ENCODE data around the gene KIAA0586. TPM values are rescaled to one million over a fixed set of nuclear protein-coding genes. Genes with fewer than 3 reads are reported as not detected.
"Not testable (repeated sequence)": the region's sequence is repeated elsewhere in the genome, so short reads cannot be mapped to it uniquely, and the experiment has no call there.

KIAA0586 gene
- total and polyA plus RNA-seq, 5 donors: 3.8 to 11.2 (median 9.7) TPM

GRCh38 chr14:58571769-58572472 is 144.4 kb downstream of the KIAA0586 start:
- no peak for ATAC-seq
- intact Hi-C loops (cut with DNase I): no loop called here
- no peak for DNase-seq
- Histone ChIP-seq H3K4me1 (ENCODE audit: control insufficient read depth, insufficient read depth, low read length) (no peaks in the 10 kb centered on the region), H3K27ac (ENCODE audit: low read length) (no peak overlapping the region), H3K27me3 (ENCODE audit: control insufficient read depth, insufficient read depth) (no peaks in the 10 kb centered on the region), H3K4me3 (ENCODE audit: low read length) (no peak overlapping the region), H3K9me3 (ENCODE audit: control insufficient read depth, low read length) (no peaks in the 10 kb centered on the region)
- 65% methylated on average over 9 of the region's 9 CpGs for WGBS

DNA sequence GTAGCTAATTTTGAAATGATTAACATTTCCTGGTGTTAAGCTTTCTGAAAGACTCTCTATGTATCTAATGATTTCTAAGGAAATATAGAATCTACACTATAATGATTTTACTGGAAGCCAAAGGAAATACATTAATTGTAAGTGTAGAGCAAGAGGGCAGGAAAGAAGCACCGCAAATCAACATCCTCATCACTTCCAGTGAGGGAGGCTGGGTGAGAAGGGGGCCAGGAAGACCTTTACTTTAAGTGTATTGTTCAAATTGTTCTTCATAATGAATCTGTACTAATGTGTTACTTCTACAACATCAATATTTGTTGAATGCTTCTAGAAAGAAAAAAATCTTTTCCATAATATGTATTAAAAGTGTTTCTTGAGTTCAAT is 144.9 kb downstream of the KIAA0586 start:
- DNase-seq: no peak
- Histone ChIP-seq H3K4me3 (ENCODE audit: low read length) (no peak overlapping the region), H3K4me1 (ENCODE audit: control insufficient read depth, insufficient read depth, low read length) (no peaks in the 10 kb centered on the region), H3K27ac (ENCODE audit: low read length) (no peak overlapping the region), H3K9me3 (ENCODE audit: control insufficient read depth, low read length) (no peaks in the 10 kb centered on the region), H3K27me3 (ENCODE audit: control insufficient read depth, insufficient read depth) (no peaks in the 10 kb centered on the region)
- 73% methylated on average over 1 of the region's 1 CpG for WGBS
- intact Hi-C loops (cut with DNase I): no loop called here
- ATAC-seq: no peak

DNA sequence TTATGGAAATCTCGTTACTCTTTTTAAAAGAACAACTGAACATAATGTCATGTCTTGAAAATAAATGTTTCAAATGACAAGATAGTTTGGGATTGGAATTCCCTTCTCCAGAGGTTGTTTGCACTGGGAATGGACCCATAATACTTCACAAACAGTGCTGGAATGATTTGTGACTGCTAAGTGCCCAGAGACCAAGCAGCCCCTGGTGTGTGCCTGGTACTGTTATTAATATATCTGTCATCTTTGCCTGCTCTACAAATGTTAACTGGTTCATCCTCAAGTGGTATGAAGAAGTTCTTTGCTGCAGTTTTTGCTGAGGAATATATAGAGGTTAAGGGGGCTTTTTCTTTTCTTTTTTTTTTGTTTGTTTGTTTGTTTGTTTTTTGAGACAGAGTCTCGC is 145.3 kb downstream of the KIAA0586 start:
- DNase-seq: no peak
- no peak for ATAC-seq

GRCh38 chr14:58574623-58575022 is 147.1 kb downstream of the KIAA0586 start:
- DNase-seq: no peak

More for the DNA sequence above, 145.3 kb downstream of the KIAA0586 start:
- WGBS: 92% methylated on average over 2 of the region's 2 CpGs
- Histone ChIP-seq H3K4me1 (ENCODE audit: control insufficient read depth, insufficient read depth, low read length) (no peaks in the 10 kb centered on the region), H3K4me3 (ENCODE audit: low read length) (no peak overlapping the region), H3K27me3 (ENCODE audit: control insufficient read depth, insufficient read depth) (no peaks in the 10 kb centered on the region), H3K9me3 (ENCODE audit: control insufficient read depth, low read length) (no peaks in the 10 kb centered on the region), H3K27ac (ENCODE audit: low read length) (no peak overlapping the region)
- intact Hi-C loops (cut with DNase I): no loop called here

GRCh38 chr14:58575956-58576355 is 148.4 kb downstream of the KIAA0586 start:
- DNase-seq: no peak
- ATAC-seq: no peak
- H3K27me3 ChIP-seq (ENCODE audit: control insufficient read depth, insufficient read depth): no peaks in the 10 kb centered on the region
- no peaks in the 10 kb centered on the region for H3K4me1 ChIP-seq (ENCODE audit: control insufficient read depth, insufficient read depth, low read length)
- H3K27ac ChIP-seq (ENCODE audit: low read length): no peak overlapping the region
- no peak overlapping the region for H3K4me3 ChIP-seq (ENCODE audit: low read length)
- intact Hi-C loops (cut with DNase I): no loop called here
- WGBS: 51% methylated on average over 1 of the region's 1 CpG
- no peaks in the 10 kb centered on the region for H3K9me3 ChIP-seq (ENCODE audit: control insufficient read depth, low read length)

More at GRCh38 chr14:58574623-58575022, 147.1 kb downstream of the KIAA0586 start:
- H3K4me3 ChIP-seq (ENCODE audit: low read length): no peak overlapping the region
- no peaks in the 10 kb centered on the region for H3K4me1 ChIP-seq (ENCODE audit: control insufficient read depth, insufficient read depth, low read length)
- no peak for ATAC-seq
- 95% methylated on average over 2 of the region's 2 CpGs for WGBS
- H3K9me3 ChIP-seq (ENCODE audit: control insufficient read depth, low read length): no peaks in the 10 kb centered on the region
- no peak overlapping the region for H3K27ac ChIP-seq (ENCODE audit: low read length)
- intact Hi-C loops (cut with DNase I): no loop called here
- H3K27me3 ChIP-seq (ENCODE audit: control insufficient read depth, insufficient read depth): no peaks in the 10 kb centered on the region

- intact Hi-C loops (cut with DNase I): not testable (repeated sequence)
Measured at GRCh38 chr14:58580035-58580434, 152.5 kb downstream of the KIAA0586 start.

GRCh38 chr14:58581389-58581788 is 153.9 kb downstream of the KIAA0586 start:
- H3K27ac ChIP-seq (ENCODE audit: low read length); H3K9me3 ChIP-seq (ENCODE audit: control insufficient read depth, low read length); DNase-seq; H3K4me1 ChIP-seq (ENCODE audit: control insufficient read depth, insufficient read depth, low read length); H3K27me3 ChIP-seq (ENCODE audit: control insufficient read depth, insufficient read depth); intact Hi-C loops (cut with DNase I); ATAC-seq; H3K4me3 ChIP-seq (ENCODE audit: low read length): not testable (repeated sequence)
- 100% methylated on average over 1 of the region's 1 CpG for WGBS

More at GRCh38 chr14:58580035-58580434, 152.5 kb downstream of the KIAA0586 start:
- not testable (repeated sequence) for H3K9me3 ChIP-seq (ENCODE audit: control insufficient read depth, low read length); H3K27ac ChIP-seq (ENCODE audit: low read length); H3K27me3 ChIP-seq (ENCODE audit: control insufficient read depth, insufficient read depth); DNase-seq; ATAC-seq; H3K4me1 ChIP-seq (ENCODE audit: control insufficient read depth, insufficient read depth, low read length); H3K4me3 ChIP-seq (ENCODE audit: low read length)

- no peaks in the 10 kb centered on the region for H3K27me3 ChIP-seq (ENCODE audit: control insufficient read depth, insufficient read depth)
- DNase-seq: no peak
- no peak overlapping the region for H3K4me3 ChIP-seq (ENCODE audit: low read length)
- WGBS: 68% methylated on average over 1 of the region's 1 CpG
- intact Hi-C loops (cut with DNase I): no loop called here
- no peak overlapping the region for H3K27ac ChIP-seq (ENCODE audit: low read length)
- no peaks in the 10 kb centered on the region for H3K9me3 ChIP-seq (ENCODE audit: control insufficient read depth, low read length)
- H3K4me1 ChIP-seq (ENCODE audit: control insufficient read depth, insufficient read depth, low read length): no peaks in the 10 kb centered on the region
- ATAC-seq: no peak
Measured at GRCh38 chr14:58584383-58584782, 156.9 kb downstream of the KIAA0586 start.

- DNase-seq: no peak
- Histone ChIP-seq H3K27me3 (ENCODE audit: control insufficient read depth, insufficient read depth) (no peaks in the 10 kb centered on the region), H3K4me3 (ENCODE audit: low read length) (no peak overlapping the region), H3K4me1 (ENCODE audit: control insufficient read depth, insufficient read depth, low read length) (no peaks in the 10 kb centered on the region), H3K9me3 (ENCODE audit: control insufficient read depth, low read length) (no peaks in the 10 kb centered on the region), H3K27ac (ENCODE audit: low read length) (no peak overlapping the region)
- 40% methylated on average over 1 of the region's 1 CpG for WGBS
- ATAC-seq: no peak
- intact Hi-C loops (cut with DNase I): no loop called here
Measured at GRCh38 chr14:58587271-58587670, 159.8 kb downstream of the KIAA0586 start.

- H3K4me1 ChIP-seq (ENCODE audit: control insufficient read depth, insufficient read depth, low read length); H3K9me3 ChIP-seq (ENCODE audit: control insufficient read depth, low read length); intact Hi-C loops (cut with DNase I); H3K27me3 ChIP-seq (ENCODE audit: control insufficient read depth, insufficient read depth); H3K27ac ChIP-seq (ENCODE audit: low read length); DNase-seq; ATAC-seq; H3K4me3 ChIP-seq (ENCODE audit: low read length): not testable (repeated sequence)
- 94% methylated on average over 18 of the region's 18 CpGs for WGBS
Measured at GRCh38 chr14:58588321-58588720, 160.8 kb downstream of the KIAA0586 start.

GRCh38 chr14:58593977-58594376 is 166.5 kb downstream of the KIAA0586 start:
- Histone ChIP-seq H3K27ac (ENCODE audit: low read length) (no peak overlapping the region), H3K4me1 (ENCODE audit: control insufficient read depth, insufficient read depth, low read length) (no peaks in the 10 kb centered on the region), H3K9me3 (ENCODE audit: control insufficient read depth, low read length) (no peaks in the 10 kb centered on the region), H3K27me3 (ENCODE audit: control insufficient read depth, insufficient read depth) (no peaks in the 10 kb centered on the region), H3K4me3 (ENCODE audit: low read length) (no peak overlapping the region)
- 94% methylated on average over 4 of the region's 4 CpGs for WGBS
- no peak for DNase-seq
- intact Hi-C loops (cut with DNase I): no loop called here
- no peak for ATAC-seq

GRCh38 chr14:58597041-58597440 is 169.5 kb downstream of the KIAA0586 start:
- Histone ChIP-seq H3K27ac (ENCODE audit: low read length) (no peak overlapping the region), H3K9me3 (ENCODE audit: control insufficient read depth, low read length) (no peaks in the 10 kb centered on the region), H3K4me3 (ENCODE audit: low read length) (no peak overlapping the region), H3K27me3 (ENCODE audit: control insufficient read depth, insufficient read depth) (no peaks in the 10 kb centered on the region), H3K4me1 (ENCODE audit: control insufficient read depth, insufficient read depth, low read length) (no peaks in the 10 kb centered on the region)
- no peak for DNase-seq
- no peak for ATAC-seq
- intact Hi-C loops (cut with DNase I): no loop called here
- WGBS: 74% methylated on average over 4 of the region's 4 CpGs

Data from right cardiac atrium (tissue), 5 donors.